NB4 (cell line): ENCODE measurements around the gene NAXE.

ENCODE experiments used
- CTCF ChIP-seq: IDR thresholded peaks from one replicate; pipeline ENCODE4 v1.5.1; 2012; ENCODE audit warnings: low read depth, low read length
- MAX ChIP-seq: IDR thresholded peaks from 2 replicates; pipeline ENCODE4 v1.6.1; 2011; ENCODE audit warnings: low read depth, low read length

GRCh38 chr1:156554971-156555370 lies 36.6 kb upstream of the NAXE start:
- TF ChIP-seq CTCF = no peak
- TF ChIP-seq MAX = no peak
